ENCODE measurements around the gene ADNP. TPM values are rescaled to one million over a fixed set of nuclear protein-coding genes. Genes with fewer than 3 reads are reported as not detected.

ADNP gene
- total RNA-seq, 2 donors from 2014 or later = 23.7 to 34.3 TPM

DNA sequence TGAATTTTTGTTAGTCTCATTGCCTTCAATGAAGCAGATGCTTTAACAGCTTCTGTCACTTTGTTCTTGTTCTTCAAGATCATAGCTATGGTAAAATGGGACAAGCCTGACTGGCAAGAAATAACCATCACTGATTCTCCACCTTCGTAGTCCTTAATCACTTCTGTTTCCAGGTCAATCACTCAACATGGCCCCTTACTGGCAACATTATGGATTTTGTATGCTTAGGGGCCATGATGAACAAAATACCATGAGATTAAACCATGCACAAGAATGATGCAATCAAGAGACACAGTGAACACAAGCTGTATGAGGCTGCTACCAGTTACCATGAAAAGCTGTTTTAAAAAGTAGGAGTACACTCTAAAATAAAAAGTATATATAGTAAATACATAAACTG, 32.8 kb downstream of the ADNP start:
- Histone ChIP-seq H3K4me3 (no peak overlapping the region), H3K4me1 (no peaks in the 10 kb centered on the region), H3K36me3 (peaks cover 50% of the 10 kb centered on the region), H3K9me3 (no peaks in the 10 kb centered on the region), H3K27me3 (no peaks in the 10 kb centered on the region), H3K27ac (no peak overlapping the region)
- TF ChIP-seq, protein P1, sequence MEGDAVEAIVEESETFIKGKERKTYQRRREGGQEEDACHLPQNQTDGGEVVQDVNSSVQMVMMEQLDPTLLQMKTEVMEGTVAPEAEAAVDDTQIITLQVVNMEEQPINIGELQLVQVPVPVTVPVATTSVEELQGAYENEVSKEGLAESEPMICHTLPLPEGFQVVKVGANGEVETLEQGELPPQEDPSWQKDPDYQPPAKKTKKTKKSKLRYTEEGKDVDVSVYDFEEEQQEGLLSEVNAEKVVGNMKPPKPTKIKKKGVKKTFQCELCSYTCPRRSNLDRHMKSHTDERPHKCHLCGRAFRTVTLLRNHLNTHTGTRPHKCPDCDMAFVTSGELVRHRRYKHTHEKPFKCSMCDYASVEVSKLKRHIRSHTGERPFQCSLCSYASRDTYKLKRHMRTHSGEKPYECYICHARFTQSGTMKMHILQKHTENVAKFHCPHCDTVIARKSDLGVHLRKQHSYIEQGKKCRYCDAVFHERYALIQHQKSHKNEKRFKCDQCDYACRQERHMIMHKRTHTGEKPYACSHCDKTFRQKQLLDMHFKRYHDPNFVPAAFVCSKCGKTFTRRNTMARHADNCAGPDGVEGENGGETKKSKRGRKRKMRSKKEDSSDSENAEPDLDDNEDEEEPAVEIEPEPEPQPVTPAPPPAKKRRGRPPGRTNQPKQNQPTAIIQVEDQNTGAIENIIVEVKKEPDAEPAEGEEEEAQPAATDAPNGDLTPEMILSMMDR (IDR thresholded peaks at IDR 0.05) = no peak
- no peak for DNase-seq (ENCODE audit: low spot score)

GRCh38 chr20:50895111-50895830, 36.0 kb downstream of the ADNP start:
- H3K4me3 ChIP-seq = no peak overlapping the region
- H3K27ac ChIP-seq = no peak overlapping the region
- TF ChIP-seq, protein P1 (IDR thresholded peaks at IDR 0.05) = no peak
- H3K4me1 ChIP-seq = no peaks in the 10 kb centered on the region
- peaks cover 61% of the 10 kb centered on the region for H3K36me3 ChIP-seq
- H3K27me3 ChIP-seq = no peaks in the 10 kb centered on the region
- no peaks in the 10 kb centered on the region for H3K9me3 ChIP-seq
- DNase-seq (ENCODE audit: low spot score) = no peak

GRCh38 chr20:50893620-50894019, 37.6 kb downstream of the ADNP start:
- TF ChIP-seq, protein P1 (IDR thresholded peaks at IDR 0.05) = no peak
- no peak for DNase-seq (ENCODE audit: low spot score)
- no peak overlapping the region for H3K4me3 ChIP-seq
- H3K4me1 ChIP-seq = no peaks in the 10 kb centered on the region
- no peaks in the 10 kb centered on the region for H3K9me3 ChIP-seq
- H3K27me3 ChIP-seq = no peaks in the 10 kb centered on the region
- H3K36me3 ChIP-seq = peaks cover 49% of the 10 kb centered on the region
- no peak overlapping the region for H3K27ac ChIP-seq

DNA sequence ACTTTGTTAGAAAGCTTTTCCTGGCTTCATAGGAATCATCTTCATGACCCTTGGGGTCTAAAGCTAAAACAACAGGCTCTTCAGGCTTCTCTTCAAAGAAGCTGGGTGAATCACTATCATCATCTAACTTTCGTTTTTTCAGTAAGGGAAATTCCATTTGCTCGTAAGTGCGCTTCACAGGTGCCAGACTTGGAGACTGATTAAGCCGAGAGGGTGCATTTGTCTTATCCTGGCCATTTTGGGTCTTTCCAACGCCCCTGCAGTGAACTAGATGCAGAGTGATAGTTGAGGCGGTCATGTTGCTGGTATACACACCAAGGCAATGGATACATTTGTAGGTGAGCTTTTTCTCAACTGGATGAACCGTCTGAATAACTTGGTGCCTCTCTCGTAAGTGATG, 38.8 kb downstream of the ADNP start:
- H3K27me3 ChIP-seq = no peaks in the 10 kb centered on the region
- H3K4me3 ChIP-seq = no peak overlapping the region
- DNase-seq (ENCODE audit: low spot score) = no peak
- TF ChIP-seq, protein P1 (IDR thresholded peaks at IDR 0.05) = no peak
- H3K36me3 ChIP-seq = peaks cover 48% of the 10 kb centered on the region
- H3K27ac ChIP-seq = no peak overlapping the region
- H3K9me3 ChIP-seq = no peaks in the 10 kb centered on the region
- no peaks in the 10 kb centered on the region for H3K4me1 ChIP-seq

DNA sequence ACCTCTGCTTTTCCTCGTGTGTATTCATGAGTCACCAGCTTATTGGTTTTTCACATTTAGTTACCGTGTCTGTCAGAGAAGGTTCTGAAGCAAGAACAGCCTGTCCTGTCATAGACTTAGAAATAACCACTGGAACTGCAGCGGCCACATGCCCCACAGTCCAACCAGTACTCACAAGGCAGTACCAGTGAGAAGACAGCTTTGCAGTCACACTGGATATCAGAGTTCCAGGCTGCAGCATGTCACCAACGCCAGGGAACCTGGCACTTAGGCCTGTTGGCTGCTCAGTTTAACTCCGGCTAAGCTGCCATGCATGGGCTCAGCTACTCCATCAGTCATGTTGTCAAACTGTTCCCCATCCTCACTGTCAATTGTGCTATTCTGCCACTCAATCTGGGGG, 40.1 kb downstream of the ADNP start:
- TF ChIP-seq, protein P1 (IDR thresholded peaks at IDR 0.05) = no peak
- Histone ChIP-seq H3K4me1 (no peaks in the 10 kb centered on the region), H3K27ac (no peak overlapping the region), H3K27me3 (no peaks in the 10 kb centered on the region), H3K9me3 (no peaks in the 10 kb centered on the region), H3K4me3 (no peak overlapping the region), H3K36me3 (peaks cover 43% of the 10 kb centered on the region)
- DNase-seq (ENCODE audit: low spot score) = no peak

GRCh38 chr20:50887576-50887975, 43.7 kb downstream of the ADNP start:
- TF ChIP-seq, protein P1 (IDR thresholded peaks at IDR 0.05) = no peak
- Histone ChIP-seq H3K36me3 (peaks cover 23% of the 10 kb centered on the region), H3K4me3 (no peak overlapping the region), H3K4me1 (no peaks in the 10 kb centered on the region), H3K9me3 (no peaks in the 10 kb centered on the region), H3K27me3 (no peaks in the 10 kb centered on the region), H3K27ac (no peak overlapping the region)
- no peak for DNase-seq (ENCODE audit: low spot score)

Measured in right atrium auricular region (tissue), 2 donors.